Neural cell (in vitro differentiated cells): ENCODE data around the gene PDE3B.

Source experiments
- CTCF ChIP-seq: fragments of 450-650 bp; IDR thresholded peaks from 2 replicates; pipeline ENCODE4 v1.5.1; 2014; ENCODE audit warnings: antibody characterized with exemption, mild to moderate bottlenecking, moderate library complexity; ENCODE audit not compliant: poor library complexity, severe bottlenecking
- TAF1 ChIP-seq: IDR thresholded peaks from 2 replicates; pipeline ENCODE4 v1.6.1; 2012; ENCODE audit warnings: low read depth

DNA sequence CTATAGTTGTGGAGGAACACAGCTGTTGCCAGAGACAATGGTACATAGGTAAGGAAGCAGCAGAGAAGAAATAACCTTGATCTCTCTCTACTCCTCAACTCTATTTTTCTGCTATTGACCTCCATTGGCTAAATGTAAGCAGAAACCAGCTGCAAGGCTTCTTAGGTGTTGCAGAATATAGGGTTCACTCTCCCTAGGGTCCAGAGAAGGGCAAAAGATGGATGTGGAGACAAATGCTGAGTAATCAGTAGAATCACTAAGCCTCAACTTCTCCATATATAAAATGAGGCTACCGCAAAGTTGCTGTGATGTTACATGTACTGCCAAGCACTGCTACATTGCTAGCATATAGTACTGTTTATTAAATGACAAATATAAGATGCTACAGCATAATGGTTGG is 120.6 kb downstream of the PDE3B start:
- TF ChIP-seq TAF1 (no peak), CTCF (no peak)
